ENCODE results near the gene INTS6L.

GRCh38 chrX:135476378-135476777, 44.1 kb upstream of the INTS6L start:
- TF ChIP-seq CTCF (IDR thresholded peaks at IDR 0.05): no peak
- no peak for TF ChIP-seq POLR2A (IDR thresholded peaks at IDR 0.05)
